ENCODE data around the gene SYCE1L.
"Not testable (repeated sequence)": the region's sequence is repeated elsewhere in the genome, so short reads cannot be mapped to it uniquely, and the experiment has no call there.

SYCE1L gene, protein sequence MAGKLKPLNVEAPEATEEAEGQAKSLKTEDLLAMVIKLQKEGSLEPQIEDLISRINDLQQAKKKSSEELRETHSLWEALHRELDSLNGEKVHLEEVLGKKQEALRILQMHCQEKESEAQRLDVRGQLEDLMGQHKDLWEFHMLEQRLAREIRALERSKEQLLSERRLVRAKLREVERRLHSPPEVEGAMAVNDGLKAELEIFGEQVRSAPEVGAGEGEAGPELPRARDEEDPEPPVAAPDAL

DNA sequence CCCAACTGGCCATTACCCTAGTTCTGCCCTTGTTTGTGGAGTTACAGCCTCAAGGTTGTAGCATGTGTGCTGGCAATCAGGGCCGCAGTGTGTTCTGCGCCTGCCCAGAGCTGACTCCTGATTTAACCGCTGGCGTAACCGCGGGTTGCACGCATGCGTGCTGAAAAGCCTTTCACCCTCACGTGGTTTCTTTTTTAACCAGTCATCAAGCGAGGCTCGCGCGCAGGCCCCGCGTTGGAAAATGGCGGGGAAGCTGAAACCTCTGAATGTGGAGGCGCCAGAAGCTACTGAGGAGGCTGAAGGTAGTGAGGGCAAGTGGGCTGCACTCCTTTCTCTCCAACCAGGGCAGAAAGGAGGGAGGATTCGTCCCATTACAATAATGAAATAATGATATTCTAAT is at the start of gene SYCE1L:
Gene SYCE1L (plus strand): TSS at position 198 of the 400 bp plus-strand sequence. CDS start 44 bp downstream, at position 242.
- in situ Hi-C loops (cut with MboI; ENCODE audit: low pct_unique_long_range_greater_than_20kb, low sequenced_read_pairs, unreplicated experiment), result loop anchor here (25.0 kb wide), 1 partner anchor 1412 kb away; no protein-coding TSS in a partner anchor
- TF ChIP-seq, protein P1, sequence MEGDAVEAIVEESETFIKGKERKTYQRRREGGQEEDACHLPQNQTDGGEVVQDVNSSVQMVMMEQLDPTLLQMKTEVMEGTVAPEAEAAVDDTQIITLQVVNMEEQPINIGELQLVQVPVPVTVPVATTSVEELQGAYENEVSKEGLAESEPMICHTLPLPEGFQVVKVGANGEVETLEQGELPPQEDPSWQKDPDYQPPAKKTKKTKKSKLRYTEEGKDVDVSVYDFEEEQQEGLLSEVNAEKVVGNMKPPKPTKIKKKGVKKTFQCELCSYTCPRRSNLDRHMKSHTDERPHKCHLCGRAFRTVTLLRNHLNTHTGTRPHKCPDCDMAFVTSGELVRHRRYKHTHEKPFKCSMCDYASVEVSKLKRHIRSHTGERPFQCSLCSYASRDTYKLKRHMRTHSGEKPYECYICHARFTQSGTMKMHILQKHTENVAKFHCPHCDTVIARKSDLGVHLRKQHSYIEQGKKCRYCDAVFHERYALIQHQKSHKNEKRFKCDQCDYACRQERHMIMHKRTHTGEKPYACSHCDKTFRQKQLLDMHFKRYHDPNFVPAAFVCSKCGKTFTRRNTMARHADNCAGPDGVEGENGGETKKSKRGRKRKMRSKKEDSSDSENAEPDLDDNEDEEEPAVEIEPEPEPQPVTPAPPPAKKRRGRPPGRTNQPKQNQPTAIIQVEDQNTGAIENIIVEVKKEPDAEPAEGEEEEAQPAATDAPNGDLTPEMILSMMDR (IDR thresholded peaks at IDR 0.05; ENCODE audit: extremely low read depth, insufficient read depth, missing control alignments), result no peak
- no peak for DNase-seq (ENCODE audit: low spot score)

DNA sequence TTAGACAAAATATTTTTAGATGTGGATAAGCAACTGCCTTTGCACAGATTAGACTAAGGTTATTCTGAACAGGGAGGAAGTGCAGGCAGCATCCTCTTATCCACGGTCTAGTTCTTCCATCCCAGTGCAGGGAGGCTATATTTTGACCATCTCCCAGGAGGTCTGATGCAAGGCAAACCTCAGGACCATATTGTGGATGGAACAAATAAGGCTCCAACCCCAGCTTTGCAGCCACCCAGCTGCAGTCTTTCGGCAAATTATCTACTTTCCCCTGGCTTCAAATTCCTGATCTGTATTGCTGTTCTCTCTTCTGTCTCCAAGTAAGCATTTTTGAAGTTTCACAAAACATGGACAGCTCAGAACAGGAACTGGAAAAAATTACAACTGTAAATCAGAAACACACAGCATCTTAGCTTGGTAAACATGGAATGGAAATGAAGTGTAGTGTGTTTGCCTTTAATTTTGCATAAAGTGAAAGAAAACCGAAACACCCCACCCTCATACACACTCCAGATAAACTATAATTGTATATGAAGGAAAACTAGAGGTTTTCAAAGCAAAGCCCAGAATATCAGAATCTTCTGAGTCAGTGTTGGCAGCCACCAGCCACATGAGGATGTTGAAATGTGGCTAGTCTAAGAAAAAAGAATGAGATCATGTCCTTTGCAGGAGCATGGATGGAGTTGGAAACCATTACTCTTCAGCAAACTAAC is 41.7 kb upstream of the SYCE1L start:
- DNase-seq (ENCODE audit: low spot score), result no peak
- TF ChIP-seq, protein P1 (IDR thresholded peaks at IDR 0.05; ENCODE audit: extremely low read depth, insufficient read depth, missing control alignments), result no peak
- in situ Hi-C loops (cut with MboI; ENCODE audit: low pct_unique_long_range_greater_than_20kb, low sequenced_read_pairs, unreplicated experiment), result loop anchor here (25.0 kb wide), 1 partner anchor 495 kb away; no protein-coding TSS in a partner anchor

DNA sequence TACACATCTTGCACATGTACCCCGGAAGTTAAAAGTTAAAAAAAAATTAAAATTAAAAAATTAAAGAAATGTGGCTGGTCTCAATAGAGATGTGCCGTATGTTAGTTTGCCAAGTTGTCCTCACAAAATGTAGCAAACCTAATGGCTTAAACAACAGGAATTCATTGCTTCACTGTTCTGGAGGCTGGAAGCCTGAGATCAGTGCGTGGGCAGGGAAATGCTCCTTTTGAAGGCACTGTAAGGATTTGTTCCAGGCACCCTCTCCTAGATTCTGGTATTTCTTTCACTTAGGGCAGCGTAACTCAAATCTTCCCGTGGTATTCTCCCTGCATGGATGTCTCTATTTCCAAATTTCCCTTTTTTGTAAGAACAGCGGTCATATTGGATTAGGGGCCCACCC is 40.9 kb upstream of the SYCE1L start:
- in situ Hi-C loops (cut with MboI; ENCODE audit: low pct_unique_long_range_greater_than_20kb, low sequenced_read_pairs, unreplicated experiment), result loop anchor here (25.0 kb wide), 1 partner anchor 496 kb away; no protein-coding TSS in a partner anchor
- DNase-seq (ENCODE audit: low spot score), result no peak

DNA sequence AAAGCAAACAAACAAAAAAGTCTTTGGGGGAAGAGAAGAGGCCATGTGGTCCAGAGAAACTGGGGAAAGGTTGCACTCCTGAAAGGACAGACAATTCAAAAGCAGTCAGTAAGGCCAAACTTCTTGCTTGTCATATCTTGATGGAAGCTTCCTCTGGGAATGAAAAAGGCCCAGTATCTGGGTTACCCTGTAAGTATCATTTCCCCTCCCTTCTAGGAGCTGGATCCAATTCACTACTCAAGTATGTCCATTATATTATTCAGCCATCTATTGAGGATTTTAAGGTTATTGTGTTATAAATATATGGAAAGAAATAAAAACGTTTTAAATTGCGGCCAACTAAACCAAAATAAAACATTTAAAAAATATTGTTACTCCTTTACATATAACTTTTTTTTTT is 34.2 kb upstream of the SYCE1L start:
- in situ Hi-C loops (cut with MboI; ENCODE audit: low pct_unique_long_range_greater_than_20kb, low sequenced_read_pairs, unreplicated experiment), result loop anchor here (25.0 kb wide), 1 partner anchor 503 kb away; no protein-coding TSS in a partner anchor
- TF ChIP-seq, protein P1 (IDR thresholded peaks at IDR 0.05; ENCODE audit: extremely low read depth, insufficient read depth, missing control alignments), result no peak
- DNase-seq (ENCODE audit: low spot score), result no peak

More for the DNA sequence above, 40.9 kb upstream of the SYCE1L start:
- TF ChIP-seq, protein P1 (IDR thresholded peaks at IDR 0.05; ENCODE audit: extremely low read depth, insufficient read depth, missing control alignments), result no peak

DNA sequence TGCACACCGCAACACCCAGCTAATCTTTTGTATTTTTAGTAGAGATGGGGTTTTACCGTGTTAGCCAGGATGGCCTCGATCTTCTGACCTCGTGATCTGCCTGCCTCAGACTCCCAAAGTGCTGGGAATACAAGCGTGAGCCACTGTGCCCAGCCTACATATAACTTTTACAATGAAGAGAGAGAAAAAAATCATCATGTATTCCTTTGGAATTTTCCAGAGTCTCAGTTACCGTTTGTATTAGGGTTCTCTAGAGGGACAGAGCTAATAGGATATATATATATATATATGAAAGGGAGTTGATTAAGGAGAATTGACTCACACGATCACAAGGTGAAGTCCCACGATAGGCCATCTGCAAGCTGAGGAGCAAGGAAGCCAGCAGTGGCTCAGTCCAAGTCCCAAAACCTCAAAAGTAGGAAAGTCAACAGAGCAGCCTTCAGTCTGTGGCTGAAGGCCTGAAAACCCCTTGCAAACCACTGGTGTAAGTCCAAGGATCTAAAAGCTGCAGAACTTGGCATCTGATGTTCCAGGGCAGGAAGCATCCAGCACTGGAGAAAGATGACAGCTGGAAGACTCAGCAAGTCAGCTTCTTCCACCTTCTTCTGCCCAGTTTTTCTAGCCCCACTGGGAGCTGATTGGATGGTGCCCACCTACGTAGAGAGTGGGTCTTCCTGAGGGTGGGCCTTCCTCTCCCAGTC is 33.5 kb upstream of the SYCE1L start:
- in situ Hi-C loops (cut with MboI; ENCODE audit: low pct_unique_long_range_greater_than_20kb, low sequenced_read_pairs, unreplicated experiment), result loop anchor here (25.0 kb wide), 1 partner anchor 503 kb away; no protein-coding TSS in a partner anchor
- DNase-seq (ENCODE audit: low spot score), result not testable (repeated sequence)

DNA sequence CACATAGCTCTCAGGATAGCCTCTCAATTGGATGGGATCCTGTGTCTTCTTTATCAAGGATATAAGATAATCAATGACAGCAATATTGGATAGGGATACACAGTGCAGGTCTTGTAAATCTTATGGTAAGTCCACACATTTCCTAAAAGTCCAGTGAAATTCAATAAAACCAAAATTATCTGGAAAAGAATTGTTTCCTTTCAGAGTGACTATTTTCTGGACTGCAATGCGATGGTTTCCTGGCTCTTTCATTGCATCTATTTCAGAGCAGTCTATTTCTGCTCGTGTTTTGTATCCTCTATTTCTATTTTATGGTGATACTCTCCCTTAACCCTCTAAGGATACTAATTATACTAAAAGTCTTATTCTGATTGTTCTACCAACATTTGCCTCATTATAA is 32.5 kb upstream of the SYCE1L start:
- in situ Hi-C loops (cut with MboI; ENCODE audit: low pct_unique_long_range_greater_than_20kb, low sequenced_read_pairs, unreplicated experiment), result loop anchor here (25.0 kb wide), 1 partner anchor 504 kb away; no protein-coding TSS in a partner anchor
- no peak for DNase-seq (ENCODE audit: low spot score)
- TF ChIP-seq, protein P1 (IDR thresholded peaks at IDR 0.05; ENCODE audit: extremely low read depth, insufficient read depth, missing control alignments), result no peak

Measured in GM13977 (cell line).